HG03103 (cell line): ENCODE measurements around the gene PGLYRP2.
"Not testable (repeated sequence)": the region's sequence is repeated elsewhere in the genome, so short reads cannot be mapped to it uniquely, and the experiment has no call there.

Experiments
- ATAC-seq: cut with Tn5 transposase; IDR thresholded peaks from one replicate; pipeline ENCODE4 v1.9.1; 2021; ENCODE audit warnings: low read depth; ENCODE audit not compliant: unreplicated experiment

PGLYRP2 gene, protein sequence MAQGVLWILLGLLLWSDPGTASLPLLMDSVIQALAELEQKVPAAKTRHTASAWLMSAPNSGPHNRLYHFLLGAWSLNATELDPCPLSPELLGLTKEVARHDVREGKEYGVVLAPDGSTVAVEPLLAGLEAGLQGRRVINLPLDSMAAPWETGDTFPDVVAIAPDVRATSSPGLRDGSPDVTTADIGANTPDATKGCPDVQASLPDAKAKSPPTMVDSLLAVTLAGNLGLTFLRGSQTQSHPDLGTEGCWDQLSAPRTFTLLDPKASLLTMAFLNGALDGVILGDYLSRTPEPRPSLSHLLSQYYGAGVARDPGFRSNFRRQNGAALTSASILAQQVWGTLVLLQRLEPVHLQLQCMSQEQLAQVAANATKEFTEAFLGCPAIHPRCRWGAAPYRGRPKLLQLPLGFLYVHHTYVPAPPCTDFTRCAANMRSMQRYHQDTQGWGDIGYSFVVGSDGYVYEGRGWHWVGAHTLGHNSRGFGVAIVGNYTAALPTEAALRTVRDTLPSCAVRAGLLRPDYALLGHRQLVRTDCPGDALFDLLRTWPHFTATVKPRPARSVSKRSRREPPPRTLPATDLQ

GRCh38 chr19:15479391-15480345 is at the start of gene PGLYRP2:
Gene PGLYRP2, minus strand, starts transcription at chr19:15479501. Its CDS starts 130 bp downstream, at chr19:15479371.
- no peak for ATAC-seq

GRCh38 chr19:15527705-15528104 is 48.4 kb upstream of the PGLYRP2 start:
- ATAC-seq = no peak

DNA sequence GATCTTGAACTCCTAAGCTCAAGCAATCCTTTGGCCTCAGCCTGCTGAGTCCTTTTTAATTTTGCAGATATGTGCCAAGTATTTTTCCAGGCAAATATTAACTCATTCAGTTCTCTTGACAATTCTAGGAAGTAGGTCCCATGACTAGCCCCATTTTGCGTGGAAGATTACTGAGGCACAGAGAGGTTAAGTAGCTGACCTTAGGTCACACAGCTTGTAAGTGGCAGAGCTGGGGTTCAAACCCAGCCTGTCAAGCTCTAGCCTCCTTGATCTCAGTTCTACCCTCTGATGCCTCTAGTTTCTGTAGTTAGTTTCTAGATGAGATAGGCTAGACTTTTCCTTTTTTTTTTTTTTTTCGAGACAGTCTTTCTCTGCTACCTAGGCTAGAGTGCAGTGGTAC is 47.1 kb upstream of the PGLYRP2 start:
- no peak for ATAC-seq

DNA sequence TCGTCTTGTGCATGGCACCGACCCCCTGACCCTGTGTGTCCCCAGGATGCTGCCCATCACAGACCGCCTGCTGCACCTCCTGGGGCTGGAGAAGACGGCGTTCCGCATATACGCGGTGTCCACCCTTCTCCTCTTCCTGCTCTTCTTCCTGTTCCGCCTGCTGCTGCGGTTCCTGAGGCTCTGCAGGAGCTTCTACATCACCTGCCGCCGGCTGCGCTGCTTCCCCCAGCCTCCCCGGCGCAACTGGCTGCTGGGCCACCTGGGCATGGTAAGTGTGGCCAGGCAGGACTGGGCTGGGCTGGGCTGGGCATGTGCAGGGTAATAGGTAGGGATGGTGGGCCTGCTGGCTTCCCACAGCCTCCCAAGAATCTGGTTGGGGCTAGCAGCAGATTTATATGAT is 46.0 kb upstream of the PGLYRP2 start:
- no peak for ATAC-seq

GRCh38 chr19:15524781-15525180 is 45.5 kb upstream of the PGLYRP2 start:
- no peak for ATAC-seq

- ATAC-seq = no peak
These were observed 40.2 kb upstream of the PGLYRP2 start for GRCh38 chr19:15519433-15519976.

DNA sequence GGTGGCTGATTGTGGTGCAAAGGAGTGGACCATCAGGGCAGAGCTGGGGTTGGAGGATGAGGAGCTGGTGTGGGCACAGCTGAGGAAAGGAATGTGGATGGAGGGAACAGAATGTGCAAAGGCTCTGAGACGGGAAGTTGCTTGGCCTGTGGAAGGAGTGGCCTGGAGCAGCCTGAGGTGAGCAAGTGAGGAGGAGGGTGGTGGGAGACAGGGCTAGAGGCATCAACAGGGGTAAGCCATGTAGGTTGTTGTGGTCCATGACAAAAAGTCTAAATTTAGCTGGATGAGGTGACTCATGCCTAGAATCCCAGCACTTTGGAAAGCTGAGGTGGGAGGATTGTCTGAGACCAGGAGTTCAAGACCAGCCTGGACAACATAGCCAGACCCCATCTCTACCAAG is 38.5 kb upstream of the PGLYRP2 start:
- no peak for ATAC-seq

GRCh38 chr19:15516363-15516762 is 37.1 kb upstream of the PGLYRP2 start:
- no peak for ATAC-seq

GRCh38 chr19:15515227-15515625 is 35.9 kb upstream of the PGLYRP2 start:
- not testable (repeated sequence) for ATAC-seq

GRCh38 chr19:15511671-15512424 is 32.5 kb upstream of the PGLYRP2 start:
- ATAC-seq = no peak

DNA sequence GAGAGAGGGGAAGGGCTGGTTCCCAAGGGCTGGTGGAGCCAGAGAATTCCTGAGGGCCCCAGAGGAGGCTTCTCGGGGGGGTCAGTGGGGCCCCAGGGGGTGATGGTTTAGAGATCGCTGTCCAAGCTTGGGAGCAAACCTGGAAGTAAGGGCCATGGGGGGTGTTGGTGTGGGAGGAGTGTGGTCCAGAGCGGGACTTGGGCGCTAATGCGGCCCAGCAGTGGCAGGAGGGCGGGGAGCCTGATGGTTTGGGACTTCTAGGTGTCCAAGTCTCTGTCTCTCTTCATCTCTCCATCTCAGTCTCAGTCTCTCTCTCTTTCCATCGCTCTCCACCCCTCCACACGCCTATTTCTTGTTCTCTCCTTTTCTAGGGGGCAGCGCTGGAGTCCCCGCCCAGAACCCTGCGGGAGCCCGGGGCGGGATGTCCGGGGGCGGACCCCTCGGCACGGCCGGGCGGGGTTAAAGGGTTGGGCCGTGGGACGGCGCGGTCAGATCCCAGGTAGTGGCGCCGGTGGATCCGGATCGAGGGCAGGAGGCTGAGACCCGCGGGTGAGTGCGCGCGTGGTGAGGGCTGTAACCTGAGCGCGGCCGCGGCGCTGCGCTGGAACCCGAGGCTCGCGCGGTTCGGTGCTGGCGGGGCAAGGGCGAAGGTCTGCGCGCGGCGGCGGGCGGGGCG is 28.9 kb upstream of the PGLYRP2 start, which contains the start of gene CYP4F22:
Gene CYP4F22, plus strand, starts transcription at position 491 of the 676 bp plus-strand sequence. CDS start 16,812 bp downstream, outside the sequence.
- ATAC-seq = no peak

- ATAC-seq = no peak
These were observed 28.1 kb upstream of the PGLYRP2 start for GRCh38 chr19:15507068-15508034.

GRCh38 chr19:15506074-15506571 is 26.8 kb upstream of the PGLYRP2 start:
- ATAC-seq = no peak

- no peak for ATAC-seq
These were observed 23.0 kb upstream of the PGLYRP2 start for GRCh38 chr19:15502264-15502663.

GRCh38 chr19:15501596-15501995 is 22.3 kb upstream of the PGLYRP2 start:
- no peak for ATAC-seq

GRCh38 chr19:15498910-15499309 is 19.6 kb upstream of the PGLYRP2 start:
- no peak for ATAC-seq

DNA sequence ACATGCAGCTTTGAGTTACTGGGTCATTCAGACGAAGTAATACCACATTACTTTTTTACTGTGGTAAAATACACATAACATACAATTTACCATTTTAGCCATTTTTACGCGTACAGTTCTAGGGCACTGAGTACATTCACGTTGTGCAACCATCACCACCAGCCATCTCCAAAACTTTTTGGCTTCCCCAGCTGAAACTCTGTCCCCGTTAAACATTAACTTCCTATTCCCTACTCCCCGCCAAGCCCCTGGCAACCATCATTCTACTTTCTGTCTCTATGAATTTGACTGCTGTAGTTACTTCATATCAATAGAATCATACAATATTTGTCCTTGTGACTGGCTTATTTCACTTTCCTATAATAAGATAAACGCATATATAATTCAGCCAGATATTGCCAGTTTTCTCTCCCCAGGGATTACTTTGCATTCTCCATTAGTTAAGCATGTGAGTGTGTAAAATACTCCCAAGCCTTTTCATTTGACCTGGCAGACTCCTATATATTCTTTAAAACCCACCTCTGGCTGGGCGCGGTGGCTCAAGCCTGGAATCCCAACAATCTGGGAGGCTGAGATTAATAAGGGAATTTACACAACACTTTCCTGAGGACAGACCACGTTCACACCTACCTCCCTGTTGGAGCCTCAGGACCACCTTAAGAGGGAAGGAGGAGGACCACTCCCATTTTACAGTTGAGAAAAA is 19.0 kb upstream of the PGLYRP2 start:
- no peak for ATAC-seq
